A549 treated with DMSO at 1 μM for 4 hours (cell line): ENCODE results near the gene FBXO3. TPM values are rescaled to one million over a fixed set of nuclear protein-coding genes. Genes with fewer than 3 reads are reported as not detected.

Experiments
- total RNA-seq: library from RNA; stranded (reverse); fragments of 200-300 nt; extraction: Qiagen RNA extraction; gene quantifications from 5 replicates; pipeline ENCODE4 v1.2.3, GENCODE V29; 2022; ENCODE audit warnings: low read depth

FBXO3 gene
- total RNA-seq: 23.2 to 29.7 TPM (median 28.2 TPM) in 5 replicates

GRCh38 chr11:33773987-33774735 is at the start of gene FBXO3:
Gene FBXO3 (minus strand): TSS chr11:33774520. CDS start chr11:33774497, 23 bp downstream.

GRCh38 chr11:33736148-33736812 is 38.0 kb downstream of the FBXO3 start, which contains the start of gene CD59:
Gene CD59 (minus strand): TSS chr11:33736423. CDS start chr11:33722445, 13,978 bp downstream.

GRCh38 chr11:33700502-33701271 is 73.6 kb downstream of the FBXO3 start, which contains the start of gene C11orf91:
Gene C11orf91 (minus strand): TSS chr11:33700826. CDS start chr11:33700740, 86 bp downstream.

Other genes with a start within 250 kb of the FBXO3 start
- 0.35 to 1.6 TPM (median 1.0 TPM) in 5 replicates for gene C11orf91, start 73.7 kb downstream of the FBXO3 start, total RNA-seq
- gene CD59, start 38.1 kb downstream of the FBXO3 start, total RNA-seq: 718 to 904 TPM (median 814 TPM) in 5 replicates
- gene LMO2, start 117.6 kb upstream of the FBXO3 start, total RNA-seq: 0.44 to 0.85 TPM (median 0.51 TPM) in 5 replicates